ENCODE measurements around the gene SEPTIN5.

The SEPTIN5 gene

GRCh38 chr22:19767427-19768341 lies 53.4 kb downstream of the SEPTIN5 start:
- TF ChIP-seq, protein P1, sequence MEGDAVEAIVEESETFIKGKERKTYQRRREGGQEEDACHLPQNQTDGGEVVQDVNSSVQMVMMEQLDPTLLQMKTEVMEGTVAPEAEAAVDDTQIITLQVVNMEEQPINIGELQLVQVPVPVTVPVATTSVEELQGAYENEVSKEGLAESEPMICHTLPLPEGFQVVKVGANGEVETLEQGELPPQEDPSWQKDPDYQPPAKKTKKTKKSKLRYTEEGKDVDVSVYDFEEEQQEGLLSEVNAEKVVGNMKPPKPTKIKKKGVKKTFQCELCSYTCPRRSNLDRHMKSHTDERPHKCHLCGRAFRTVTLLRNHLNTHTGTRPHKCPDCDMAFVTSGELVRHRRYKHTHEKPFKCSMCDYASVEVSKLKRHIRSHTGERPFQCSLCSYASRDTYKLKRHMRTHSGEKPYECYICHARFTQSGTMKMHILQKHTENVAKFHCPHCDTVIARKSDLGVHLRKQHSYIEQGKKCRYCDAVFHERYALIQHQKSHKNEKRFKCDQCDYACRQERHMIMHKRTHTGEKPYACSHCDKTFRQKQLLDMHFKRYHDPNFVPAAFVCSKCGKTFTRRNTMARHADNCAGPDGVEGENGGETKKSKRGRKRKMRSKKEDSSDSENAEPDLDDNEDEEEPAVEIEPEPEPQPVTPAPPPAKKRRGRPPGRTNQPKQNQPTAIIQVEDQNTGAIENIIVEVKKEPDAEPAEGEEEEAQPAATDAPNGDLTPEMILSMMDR (IDR thresholded peaks at IDR 0.05; ENCODE audit: borderline replicate concordance, insufficient read depth, low read depth, low read length): no peak
- no peak overlapping the region for H3K4me3 ChIP-seq (ENCODE audit: low read depth, low read length)

GRCh38 chr22:19769393-19769715 lies 55.1 kb downstream of the SEPTIN5 start:
- TF ChIP-seq, protein P1 (IDR thresholded peaks at IDR 0.05; ENCODE audit: borderline replicate concordance, insufficient read depth, low read depth, low read length): no peak
- H3K4me3 ChIP-seq (ENCODE audit: low read depth, low read length): no peak overlapping the region

DNA sequence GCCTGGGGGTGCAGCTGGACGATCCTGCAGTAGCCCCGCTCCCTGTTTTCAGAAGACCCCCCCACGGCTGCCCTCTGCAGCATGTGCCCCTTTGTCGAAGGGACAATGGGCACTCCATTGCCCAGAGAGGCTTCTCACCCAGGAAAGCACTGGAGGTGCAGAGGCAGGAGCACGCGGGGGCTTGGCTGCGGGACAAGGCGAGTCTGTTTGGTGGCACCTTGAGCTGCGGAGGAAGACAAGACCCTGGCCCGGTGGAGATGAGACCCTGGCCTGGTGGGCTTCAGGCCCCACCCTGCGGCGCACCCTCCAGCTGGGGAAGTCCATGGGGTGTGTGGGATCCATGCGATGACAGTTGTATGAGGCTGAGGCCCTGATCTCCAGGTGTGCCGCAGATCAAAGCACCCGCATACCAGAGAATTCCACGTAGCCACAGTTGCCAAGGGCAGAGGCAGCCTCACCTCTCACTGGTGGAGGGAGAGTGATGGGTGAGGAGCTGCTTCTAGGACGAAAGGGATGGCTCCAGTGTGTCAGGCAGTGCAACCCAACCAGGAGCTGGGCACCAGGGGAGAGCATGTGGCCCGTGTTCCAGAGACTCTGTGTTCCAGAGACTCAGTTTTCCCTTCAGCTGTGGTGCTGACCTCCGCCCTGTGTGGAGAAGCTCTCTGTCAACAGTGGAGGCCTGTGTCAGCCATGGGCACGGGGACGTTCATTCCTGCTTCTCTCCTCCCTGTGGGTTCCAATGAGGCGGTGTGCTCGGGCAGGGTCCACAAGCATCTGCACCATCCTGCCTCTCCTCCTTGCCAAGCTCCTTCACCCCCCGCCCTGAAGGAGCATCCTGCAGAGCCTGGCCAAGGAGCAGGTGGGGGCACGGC lies 56.3 kb downstream of the SEPTIN5 start:
- TF ChIP-seq, protein P1 (IDR thresholded peaks at IDR 0.05; ENCODE audit: borderline replicate concordance, insufficient read depth, low read depth, low read length): no peak

DNA sequence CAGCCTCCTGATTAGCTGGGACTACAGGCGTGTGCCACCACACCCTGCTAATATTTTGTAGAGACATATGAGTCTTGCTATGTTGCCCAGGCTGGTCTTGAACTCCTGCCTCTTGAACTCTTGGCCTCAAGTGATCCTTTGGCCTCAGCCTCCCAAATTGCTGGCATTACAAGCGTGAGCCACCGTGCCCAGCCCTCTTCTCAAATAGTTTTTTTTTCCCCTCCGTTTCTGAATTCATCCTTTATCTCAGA lies 58.0 kb downstream of the SEPTIN5 start:
- H3K4me3 ChIP-seq (ENCODE audit: low read depth, low read length): no peak overlapping the region
- TF ChIP-seq, protein P1 (IDR thresholded peaks at IDR 0.05; ENCODE audit: borderline replicate concordance, insufficient read depth, low read depth, low read length): no peak

More for the DNA sequence above, 56.3 kb downstream of the SEPTIN5 start:
- H3K4me3 ChIP-seq (ENCODE audit: low read depth, low read length): no peak overlapping the region
